ENCODE data around the gene EEF1A2. TPM values are rescaled to one million over a fixed set of nuclear protein-coding genes. Genes with fewer than 3 reads are reported as not detected.

EEF1A2 gene
- polyA plus RNA-seq, 1 donor from 2014 or later: not detected

GRCh38 chr20:63459070-63459380 lies 39.9 kb downstream of the EEF1A2 start:
- Mint-ChIP-seq H3K9me3 (no peaks in the 10 kb centered on the region), H3K36me3 (peaks cover 2% of the 10 kb centered on the region), H3K27ac (no peak overlapping the region), H3K4me3 (no peak overlapping the region), H3K4me1 (peaks cover 0 to 3% (median 0%) of the 10 kb centered on the region in 3 donors), H3K27me3 (peaks cover 29% of the 10 kb centered on the region)

DNA sequence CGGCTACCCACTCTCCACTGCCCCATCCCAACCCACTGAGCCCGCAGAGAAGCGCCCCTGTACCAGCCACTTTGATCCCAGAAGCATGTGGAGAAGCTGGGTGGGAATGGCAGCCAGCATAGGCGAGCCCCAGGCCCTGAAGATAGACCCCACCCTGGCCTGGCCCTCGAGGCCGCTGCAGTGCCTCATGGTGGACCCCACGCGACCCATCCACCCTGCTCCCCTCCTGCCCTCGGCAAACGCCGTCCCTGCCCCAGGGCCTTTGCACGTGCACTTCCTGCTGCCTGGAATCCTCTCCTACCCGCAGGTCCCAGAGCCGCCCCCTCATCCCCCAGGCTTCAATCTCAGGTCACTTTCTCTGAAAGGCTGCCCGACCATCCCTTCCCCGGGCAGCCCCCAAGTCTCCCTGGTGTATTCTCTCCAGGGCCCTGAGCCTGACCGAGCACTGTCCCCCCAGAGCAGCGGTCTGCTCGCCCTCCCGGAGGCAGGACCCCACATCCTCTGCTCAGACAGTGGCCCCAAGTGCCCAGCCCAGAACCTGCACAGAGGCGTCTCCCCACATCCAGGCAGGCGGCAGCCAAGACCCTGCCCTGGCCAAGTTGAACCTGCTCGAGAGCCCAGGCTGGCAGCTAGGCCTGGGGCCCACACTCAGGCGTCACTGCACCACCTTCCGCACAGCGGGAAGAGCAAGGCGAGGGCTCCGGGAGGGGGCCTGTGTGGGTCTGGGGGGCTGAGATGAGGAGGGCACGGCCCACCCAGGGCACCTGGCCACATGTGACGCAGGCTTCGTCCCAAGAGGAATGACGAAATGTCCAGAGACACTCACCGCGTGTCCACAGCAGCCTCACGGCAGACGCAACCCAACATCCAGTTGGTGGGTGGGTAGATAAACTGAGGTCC lies 40.5 kb downstream of the EEF1A2 start:
- Mint-ChIP-seq H3K9me3 (no peaks in the 10 kb centered on the region), H3K27me3 (peaks cover 32% of the 10 kb centered on the region), H3K27ac (no peak overlapping the region), H3K4me1 (peaks cover 0 to 3% (median 0%) of the 10 kb centered on the region in 3 donors), H3K36me3 (peaks cover 2% of the 10 kb centered on the region), H3K4me3 (peak overlapping the region in 1 of 4 donors; percentile 68)

GRCh38 chr20:63457737-63458136 lies 41.1 kb downstream of the EEF1A2 start:
- Mint-ChIP-seq H3K27ac (peak overlapping the region in 1 of 3 donors; percentile 71), H3K4me1 (peaks cover 0 to 3% (median 0%) of the 10 kb centered on the region in 3 donors), H3K9me3 (no peaks in the 10 kb centered on the region), H3K36me3 (peaks cover 2% of the 10 kb centered on the region), H3K27me3 (peaks cover 28% of the 10 kb centered on the region), H3K4me3 (peak overlapping the region in 1 of 4 donors; percentile 51)

DNA sequence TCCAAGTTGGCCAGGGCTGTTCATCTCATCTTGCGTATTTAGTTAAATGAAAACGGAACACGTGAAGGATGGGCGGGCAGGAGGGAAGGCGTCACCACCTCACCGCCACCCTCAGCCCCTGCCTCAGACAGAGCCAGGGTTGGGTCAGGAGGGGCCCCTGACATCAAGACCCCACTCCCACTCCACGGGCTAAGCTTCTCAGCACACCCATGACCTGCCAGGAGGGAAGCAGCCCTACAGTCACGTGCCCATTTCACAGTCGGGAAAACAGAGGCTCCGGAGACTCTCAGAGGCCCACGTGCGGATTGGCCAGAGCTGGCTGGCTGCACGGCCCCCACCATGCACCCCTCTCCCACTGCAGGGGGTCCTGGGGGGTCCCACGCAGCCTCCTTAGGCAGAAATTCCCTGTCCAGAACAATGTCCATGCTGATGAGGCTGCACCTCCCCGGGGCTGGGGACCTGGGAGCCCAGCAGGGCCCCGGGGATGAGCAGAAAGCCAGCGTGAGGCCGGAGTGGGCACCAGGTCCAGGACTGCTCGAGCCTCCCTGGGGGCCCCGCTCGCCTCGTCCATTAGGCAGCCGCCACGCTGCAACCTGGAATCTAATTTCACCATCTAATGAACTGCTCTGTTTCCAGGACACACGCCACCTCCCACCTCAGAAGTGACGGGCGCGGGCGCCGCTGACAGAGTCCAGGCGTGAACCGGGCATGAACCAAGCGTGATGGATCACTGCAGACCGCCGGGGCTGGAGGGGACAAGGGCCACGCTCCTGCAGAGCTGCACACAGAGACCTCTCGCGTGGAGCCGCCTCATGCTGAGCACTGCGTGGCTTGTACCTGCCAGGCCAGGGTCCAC lies 42.2 kb downstream of the EEF1A2 start:
- H3K27me3 Mint-ChIP-seq: peaks cover 28% of the 10 kb centered on the region
- no peaks in the 10 kb centered on the region for H3K9me3 Mint-ChIP-seq
- H3K4me3 Mint-ChIP-seq: peak overlapping the region in 1 of 4 donors; percentile 70
- no peak overlapping the region for H3K27ac Mint-ChIP-seq
- H3K4me1 Mint-ChIP-seq: peaks cover 0 to 3% (median 0%) of the 10 kb centered on the region in 3 donors
- peaks cover 1% of the 10 kb centered on the region for H3K36me3 Mint-ChIP-seq

DNA sequence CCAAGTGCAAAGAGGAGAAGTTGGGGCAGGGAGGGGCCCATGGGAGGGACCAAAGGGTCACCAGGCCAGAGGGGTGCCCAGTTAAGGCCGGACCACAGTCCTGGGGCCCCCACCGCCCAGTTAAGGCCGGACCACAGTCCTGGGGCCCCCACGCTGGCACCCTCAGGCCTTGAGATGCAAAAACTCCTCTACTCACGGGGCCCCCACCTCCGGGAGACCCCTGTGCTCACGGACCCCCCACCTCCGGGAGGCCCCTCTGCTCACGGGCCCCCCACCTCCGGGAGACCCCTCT lies 43.4 kb downstream of the EEF1A2 start:
- Mint-ChIP-seq H3K27me3 (peaks cover 23% of the 10 kb centered on the region), H3K4me3 (peak overlapping the region in 1 of 4 donors; percentile 54), H3K4me1 (peaks cover 0 to 3% (median 0%) of the 10 kb centered on the region in 3 donors), H3K9me3 (no peaks in the 10 kb centered on the region), H3K36me3 (peaks cover 1% of the 10 kb centered on the region), H3K27ac (no peak overlapping the region)

GRCh38 chr20:63454731-63455567 lies 43.9 kb downstream of the EEF1A2 start:
- H3K4me3 Mint-ChIP-seq: peak overlapping the region in 2 of 4 donors; percentile 45 to 65

GRCh38 chr20:63452821-63453523 lies 45.9 kb downstream of the EEF1A2 start:
- H3K9me3 Mint-ChIP-seq: no peaks in the 10 kb centered on the region
- no peak overlapping the region for H3K27ac Mint-ChIP-seq
- no peak overlapping the region for H3K4me3 Mint-ChIP-seq
- H3K36me3 Mint-ChIP-seq: peaks cover 1% of the 10 kb centered on the region
- peaks cover 26% of the 10 kb centered on the region for H3K27me3 Mint-ChIP-seq
- H3K4me1 Mint-ChIP-seq: peaks cover 0 to 3% (median 0%) of the 10 kb centered on the region in 3 donors

More at GRCh38 chr20:63454731-63455567, 43.9 kb downstream of the EEF1A2 start:
- Mint-ChIP-seq H3K36me3 (peaks cover 1% of the 10 kb centered on the region), H3K27ac (no peak overlapping the region), H3K27me3 (peaks cover 23% of the 10 kb centered on the region), H3K9me3 (no peaks in the 10 kb centered on the region), H3K4me1 (peaks cover 0 to 3% (median 0%) of the 10 kb centered on the region in 3 donors)

- Mint-ChIP-seq H3K27ac (no peak overlapping the region), H3K9me3 (no peaks in the 10 kb centered on the region), H3K36me3 (peaks cover 3% of the 10 kb centered on the region), H3K4me3 (no peak overlapping the region), H3K4me1 (peaks cover 0 to under 1% (median 0%) of the 10 kb centered on the region in 3 donors), H3K27me3 (peaks cover 27% of the 10 kb centered on the region)
These were observed 46.5 kb downstream of the EEF1A2 start for GRCh38 chr20:63452341-63452740.

- H3K36me3 Mint-ChIP-seq: peaks cover 3% of the 10 kb centered on the region
- H3K27ac Mint-ChIP-seq: no peak overlapping the region
- H3K4me3 Mint-ChIP-seq: no peak overlapping the region
- H3K9me3 Mint-ChIP-seq: no peaks in the 10 kb centered on the region
- H3K4me1 Mint-ChIP-seq: peaks cover 0 to 3% (median 0%) of the 10 kb centered on the region in 3 donors
- peaks cover 29% of the 10 kb centered on the region for H3K27me3 Mint-ChIP-seq
These were observed 47.1 kb downstream of the EEF1A2 start for GRCh38 chr20:63451821-63452220.

GRCh38 chr20:63449796-63450730 lies 48.8 kb downstream of the EEF1A2 start:
- H3K4me1 Mint-ChIP-seq: peaks cover 0 to 3% (median 0%) of the 10 kb centered on the region in 3 donors
- H3K27me3 Mint-ChIP-seq: peaks cover 29% of the 10 kb centered on the region
- H3K27ac Mint-ChIP-seq: no peak overlapping the region
- H3K4me3 Mint-ChIP-seq: no peak overlapping the region
- H3K36me3 Mint-ChIP-seq: peaks cover 3% of the 10 kb centered on the region
- H3K9me3 Mint-ChIP-seq: no peaks in the 10 kb centered on the region

DNA sequence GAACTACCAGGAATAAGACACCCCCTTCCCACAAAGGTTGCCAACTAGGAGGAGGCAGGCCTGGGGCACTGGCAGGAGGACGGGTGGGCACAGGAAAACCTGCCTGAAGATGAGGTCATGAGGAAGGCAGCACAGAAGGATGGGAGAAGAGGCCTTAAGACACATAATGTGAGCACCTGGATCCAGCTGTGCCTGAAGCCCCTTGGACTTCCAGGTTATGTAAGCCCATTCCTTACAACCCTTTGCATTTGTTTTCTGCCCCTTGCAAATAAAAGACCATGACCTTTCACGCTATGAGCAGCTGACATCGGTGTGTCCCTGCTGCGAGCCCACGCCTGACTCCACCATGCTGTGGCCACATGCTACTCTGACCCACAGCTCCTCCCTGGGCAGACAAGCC lies 49.9 kb downstream of the EEF1A2 start:
- Mint-ChIP-seq H3K36me3 (peaks cover 2% of the 10 kb centered on the region), H3K9me3 (no peaks in the 10 kb centered on the region), H3K4me3 (no peak overlapping the region), H3K4me1 (peaks cover 0 to 3% (median 0%) of the 10 kb centered on the region in 3 donors), H3K27ac (no peak overlapping the region), H3K27me3 (peaks cover 22% of the 10 kb centered on the region)

GRCh38 chr20:63448031-63448430 lies 50.9 kb downstream of the EEF1A2 start:
- Mint-ChIP-seq H3K9me3 (no peaks in the 10 kb centered on the region), H3K36me3 (peaks cover 2% of the 10 kb centered on the region), H3K4me3 (no peak overlapping the region), H3K27ac (no peak overlapping the region), H3K27me3 (peaks cover 17% of the 10 kb centered on the region), H3K4me1 (peaks cover 0 to 3% (median 0%) of the 10 kb centered on the region in 3 donors)

- Mint-ChIP-seq H3K27me3 (peaks cover 15% of the 10 kb centered on the region), H3K27ac (peak overlapping the region in 1 of 3 donors; percentile 72), H3K4me3 (peak overlapping the region in 1 of 4 donors; percentile 83), H3K4me1 (peaks cover 0 to 3% (median 0%) of the 10 kb centered on the region in 3 donors), H3K36me3 (peaks cover 2% of the 10 kb centered on the region), H3K9me3 (no peaks in the 10 kb centered on the region)
These were observed 51.6 kb downstream of the EEF1A2 start for GRCh38 chr20:63447320-63447719.
